Heart left ventricle (tissue), 16 donors: ENCODE results near the gene SELENOK. TPM values are rescaled to one million over a fixed set of nuclear protein-coding genes. Genes with fewer than 3 reads are reported as not detected.

Experiments
- ATAC-seq, 4 donors: fragments of 200-7000 bp; cut with Tn5 transposase; one replicate each; pipeline ENCODE4 v1.9.1; 2020 to 2022; ENCODE audit warnings: moderate library complexity in 4 of 4, mild to moderate bottlenecking in 3 of 4, moderate number of reproducible peaks in 1 of 4
- DNase-seq, 5 donors: peaks; one replicate each; pipeline ENCODE4 v3.0.0-alpha.2; 2020
- H3K27ac ChIP-seq, 12 donors: fragments of 200-600 bp; sonication (generic) in 4 of 12; one replicate each; pipeline versions ENCODE4 v1.5.0 to v1.8.0; 2016 to 2022; ENCODE audit warnings: mild to moderate bottlenecking in 2 of 12
- H3K27me3 ChIP-seq, 9 donors: fragments of 200-600 bp; sonication (generic) in 2 of 9; one replicate each; pipeline versions ENCODE4 v1.5.1 to v1.8.0; 2016 to 2022; ENCODE audit warnings: mild to moderate bottlenecking in 3 of 9
- H3K36me3 ChIP-seq, 9 donors: fragments of 200-600 bp; sonication (generic) in 2 of 9; one replicate each; pipeline versions ENCODE4 v1.5.0 to v1.8.0; 2018 to 2022; ENCODE audit warnings: mild to moderate bottlenecking in 2 of 9
- H3K4me1 ChIP-seq, 12 donors: fragments of 200-600 bp; sonication (generic) in 4 of 12; one replicate each; pipeline versions ENCODE4 v1.5.0 to v1.8.0; 2016 to 2022; ENCODE audit warnings: mild to moderate bottlenecking in 3 of 12
- H3K4me3 ChIP-seq, 12 donors: fragments of 200-600 bp; sonication (generic) in 4 of 12; one replicate each; pipeline versions ENCODE4 v1.5.0 to v1.8.0; 2017 to 2022; ENCODE audit warnings: mild to moderate bottlenecking in 9 of 12, moderate library complexity in 4 of 12
- H3K9me3 ChIP-seq, 12 donors: fragments of 200-600 bp; sonication (generic) in 4 of 12; one replicate each; pipeline versions ENCODE4 v1.5.0 to v1.8.0; 2016 to 2022; ENCODE audit warnings: mild to moderate bottlenecking in 1 of 12
- CTCF ChIP-seq, 12 donors: fragments of 200-600 bp; sonication (generic) in 4 of 12; IDR thresholded peaks; one replicate each; pipeline versions ENCODE4 v1.5.0 to v1.8.0; 2018 to 2022; ENCODE audit warnings: antibody characterized with exemption in 12 of 12, mild to moderate bottlenecking in 5 of 12
- POLR2A ChIP-seq, 2 donors: fragments of 450-650 bp; IDR thresholded peaks; one replicate each; pipeline ENCODE4 v1.6.1; 2017; ENCODE audit warnings: antibody characterized with exemption in 2 of 2, mild to moderate bottlenecking in 2 of 2, moderate library complexity in 2 of 2
- WGBS, 4 donors: extraction: QIAGEN DNeasy Blood & Tissue Kit in 2 of 4; methylation state at CpG; one replicate each; pipeline versions ENCODE4 v1.1.5 to v1.1.7; 2013 to 2018; 5-methylcytosine and 5-hydroxymethylcytosine counted together
- intact Hi-C, 10 donors: fragments of 100-400 bp; cut with DNase I; formaldehyde crosslinking; loops; one replicate each; pipeline versions ENCODE4 v1.11.1 to v1.14.2; 2022
- polyA plus RNA-seq, 2 donors: library from polyadenylated mRNA; stranded (reverse); fragments of 200-250 nt; gene quantifications; one replicate each; pipeline ENCODE4 v1.2.3, GENCODE V29; 2013
- total RNA-seq, 9 donors: library from RNA; depleted of rRNA in 2 of 9; stranded (reverse); fragments of >200 nt in 2 of 9; fragmentation: NEBNext Ultra II Directional in 3 of 9; extraction: Animal tissue kit (Norgen Biotek cat#: 25700) in 3 of 9; gene quantifications; one replicate each; pipeline versions ENCODE4 v1.1.0 to v1.2.4, GENCODE V29; 2016 to 2023
- donor health status: ischemic (EF 13 %, LVEDD 7.1; RV severe dilation, severe dysfunction).
- donor health status: healthy with polysubstance abuse.
- donor health status: DM: no; HTN: yes; CAD: no.
- donor health status: DM: no; HTN: no; CAD: no.
- donor health status: ischemic (EF 25% LVEDD 6.9; RV normal size, moderate dysfunction).
- donor health status: ischemic (EF 25% LVEDD 5.7; RV mildly dilated, moderate dysfunction).
- donor health status: healthy.
- donor health status: DM: yes; HTN: yes; CAD: no.
- donor health status: ischemic (EF 35%, LVEDD 5.7; RV mildly dilated, moderate dysfunction).
- donor health status: nonischemic (EF 11% LVEDD 7.7; RV severe dilation, severe dysfunction).
- donor health status: DM: yes; HTN: yes; CAD: no.
- donor health status: PGD.
- donor health status: ischemic (EF 29% LVEDD 5.4; RV normal size, mild dysfunction).
- donor health status: nonischemic (EF 23%, LVEDD 6.1; RV moderate dilation, normal function).

The SELENOK gene
- total and polyA plus RNA-seq, 11 donors, result 65.7 to 242 (median 100) TPM

DNA sequence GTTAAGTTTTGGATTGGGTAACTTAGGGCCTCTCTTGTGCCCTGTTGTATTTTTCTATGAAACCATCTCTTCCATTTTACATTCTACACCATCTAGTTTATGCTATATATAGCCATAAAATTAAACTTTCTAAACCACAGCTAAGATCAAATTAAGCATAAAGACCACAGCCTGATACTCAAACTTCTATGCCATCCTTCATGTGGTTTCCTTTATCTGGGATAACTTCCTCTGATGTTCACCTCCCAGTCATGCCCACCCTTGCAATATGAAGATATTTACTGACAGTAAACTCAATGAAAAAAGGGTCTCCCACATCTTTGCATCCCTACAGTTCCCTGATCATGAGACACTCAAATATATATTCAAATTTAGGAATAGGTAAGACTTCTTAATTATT lies 4.2 kb downstream of the SELENOK start:
- Histone ChIP-seq H3K27me3 (no peaks in the 10 kb centered on the region), H3K4me3 (no peak overlapping the region), H3K4me1 (peaks cover 0 to 36% (median 25%) of the 10 kb centered on the region in 12 donors), H3K36me3 (peaks cover 0 to 53% (median 50%) of the 10 kb centered on the region in 9 donors), H3K9me3 (no peaks in the 10 kb centered on the region), H3K27ac (no peak overlapping the region)
- intact Hi-C loops, result no loop called here
- TF ChIP-seq CTCF (IDR thresholded peaks at IDR 0.05) (no peak), POLR2A (IDR thresholded peaks at IDR 0.05) (no peak)
- no peak for DNase-seq
- no peak for ATAC-seq

DNA sequence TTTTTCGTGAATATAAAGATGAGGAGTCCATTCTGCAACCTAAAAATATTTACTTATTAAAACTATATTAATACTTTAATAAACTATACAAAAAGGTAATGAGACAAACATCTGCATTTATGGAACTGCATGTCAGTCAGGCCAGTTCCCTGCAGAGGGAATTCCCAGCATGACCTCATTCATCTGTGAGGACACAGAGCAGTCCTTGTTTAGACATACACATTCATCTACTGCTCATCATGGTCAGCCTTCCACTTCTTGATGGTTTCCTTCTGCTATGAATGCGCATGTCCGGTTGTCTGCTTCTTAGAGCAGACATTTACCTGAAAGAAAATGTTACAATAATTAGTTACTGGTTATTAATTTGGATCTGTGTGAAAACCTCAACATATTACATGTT lies 6.4 kb downstream of the SELENOK start:
- H3K27me3 ChIP-seq, result no peaks in the 10 kb centered on the region
- no peaks in the 10 kb centered on the region for H3K9me3 ChIP-seq
- DNase-seq (no peak), ATAC-seq (no peak)
- TF ChIP-seq CTCF (IDR thresholded peaks at IDR 0.05), result no peak
- no peak for TF ChIP-seq POLR2A (IDR thresholded peaks at IDR 0.05)
- peaks cover 4 to 36% (median 27%) of the 10 kb centered on the region in 12 donors for H3K4me1 ChIP-seq
- no peak overlapping the region for H3K4me3 ChIP-seq
- H3K27ac ChIP-seq, result no peak overlapping the region
- intact Hi-C loops, result no loop called here
- H3K36me3 ChIP-seq, result peaks cover 0 to 53% (median 50%) of the 10 kb centered on the region in 9 donors
- 86 to 93% (median 89%) methylated on average over 3 of the region's 3 CpGs for WGBS, 4 donors

GRCh38 chr3:53884623-53885022 lies 7.0 kb downstream of the SELENOK start:
- no peak for DNase-seq
- no peak for ATAC-seq
- Histone ChIP-seq H3K36me3 (peaks cover under 1 to 57% (median 54%) of the 10 kb centered on the region in 9 donors), H3K9me3 (no peaks in the 10 kb centered on the region), H3K4me3 (no peak overlapping the region), H3K27ac (no peak overlapping the region), H3K27me3 (no peaks in the 10 kb centered on the region), H3K4me1 (peaks cover 0 to 31% (median 24%) of the 10 kb centered on the region in 12 donors)
- WGBS, 4 donors, result 87 to 97% (median 94%) methylated on average over 11 of the region's 11 CpGs
- no peak for TF ChIP-seq POLR2A (IDR thresholded peaks at IDR 0.05)
- intact Hi-C loops, result no loop called here

DNA sequence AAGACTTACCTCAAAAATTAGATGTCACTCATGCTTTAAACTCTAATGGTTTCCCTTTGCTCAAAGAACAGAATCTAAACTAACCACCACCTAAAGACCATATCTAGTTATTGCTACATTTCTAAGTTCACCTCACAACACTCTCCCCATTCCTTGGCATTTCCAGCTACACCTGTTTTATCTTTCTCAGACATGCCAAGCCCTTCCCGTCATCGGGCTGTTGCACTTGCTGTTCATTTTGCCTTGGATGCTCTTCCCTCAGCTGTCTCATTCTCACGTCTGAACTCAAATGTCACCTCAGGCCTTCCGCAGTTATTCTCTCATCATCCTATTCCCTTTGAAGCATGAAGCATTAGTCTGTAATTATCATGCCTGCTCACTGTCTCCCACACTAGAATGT lies 8.7 kb downstream of the SELENOK start:
- H3K27ac ChIP-seq, result no peak overlapping the region
- H3K36me3 ChIP-seq, result peaks cover 3 to 71% (median 67%) of the 10 kb centered on the region in 9 donors
- H3K27me3 ChIP-seq, result no peaks in the 10 kb centered on the region
- no peak for DNase-seq
- intact Hi-C loops, result no loop called here
- no peak for TF ChIP-seq POLR2A (IDR thresholded peaks at IDR 0.05)
- no peak for TF ChIP-seq CTCF (IDR thresholded peaks at IDR 0.05)
- peaks cover 0 to 21% (median 13%) of the 10 kb centered on the region in 12 donors for H3K4me1 ChIP-seq
- WGBS, 4 donors, result 83 to 90% (median 87%) methylated on average over 4 of the region's 4 CpGs
- ATAC-seq, result no peak
- no peaks in the 10 kb centered on the region for H3K9me3 ChIP-seq
- no peak overlapping the region for H3K4me3 ChIP-seq
